GM18858 (cell line): ENCODE data around the gene TMPRSS3.

Source experiments
- ATAC-seq: cut with Tn5 transposase; IDR thresholded peaks from one replicate; pipeline ENCODE4 v1.9.1; 2021; ENCODE audit not compliant: unreplicated experiment

Gene TMPRSS3

DNA sequence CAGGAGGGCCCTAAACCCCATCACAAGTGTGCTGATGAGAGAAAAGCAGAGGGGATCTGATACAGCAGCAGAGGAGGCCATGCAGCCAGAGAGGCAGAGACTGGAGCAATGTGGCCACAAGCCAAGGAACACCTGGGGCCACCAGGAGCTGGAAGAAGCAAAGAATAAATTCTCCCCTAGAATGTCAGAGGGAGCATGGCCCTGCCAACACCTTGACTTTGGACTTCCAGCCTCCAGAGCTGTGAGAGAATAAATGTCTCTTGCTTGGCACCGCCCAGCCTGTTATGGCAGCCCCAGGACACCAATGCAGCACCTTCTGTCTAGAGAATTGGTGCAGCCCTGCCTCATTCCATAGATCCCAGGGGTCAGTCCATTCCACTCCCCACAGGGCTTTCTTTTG, 33.2 kb upstream of the TMPRSS3 start:
- ATAC-seq, result no peak

DNA sequence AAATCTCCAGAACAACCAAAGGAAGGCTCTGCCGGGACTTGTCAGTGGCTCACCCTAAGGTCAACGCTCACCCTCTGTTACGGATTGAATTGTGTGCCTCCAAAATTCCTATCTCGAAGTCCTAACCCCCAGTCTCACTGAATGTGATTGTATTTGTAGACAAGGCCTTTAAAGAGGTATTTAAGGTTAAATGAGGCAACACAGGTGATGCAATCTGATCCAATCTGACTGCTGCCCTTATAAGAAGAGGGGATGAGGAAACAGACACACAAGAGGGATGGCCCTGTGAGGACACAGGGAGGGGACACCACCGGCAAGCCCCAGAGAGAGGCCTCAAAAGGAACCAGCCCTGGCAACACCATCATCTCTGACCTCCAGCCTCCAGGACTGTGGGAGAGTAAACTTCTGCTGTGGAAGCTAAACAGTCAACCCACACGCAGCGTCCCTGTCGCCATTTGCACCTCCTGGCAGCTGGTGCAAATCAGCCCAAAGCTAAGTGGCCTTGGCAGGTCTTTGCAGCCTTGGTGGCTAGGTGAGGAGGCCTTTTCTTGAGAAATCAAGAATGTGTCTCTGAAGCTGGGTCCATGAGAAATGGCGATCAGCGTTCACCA, 32.1 kb upstream of the TMPRSS3 start:
- no peak for ATAC-seq

DNA sequence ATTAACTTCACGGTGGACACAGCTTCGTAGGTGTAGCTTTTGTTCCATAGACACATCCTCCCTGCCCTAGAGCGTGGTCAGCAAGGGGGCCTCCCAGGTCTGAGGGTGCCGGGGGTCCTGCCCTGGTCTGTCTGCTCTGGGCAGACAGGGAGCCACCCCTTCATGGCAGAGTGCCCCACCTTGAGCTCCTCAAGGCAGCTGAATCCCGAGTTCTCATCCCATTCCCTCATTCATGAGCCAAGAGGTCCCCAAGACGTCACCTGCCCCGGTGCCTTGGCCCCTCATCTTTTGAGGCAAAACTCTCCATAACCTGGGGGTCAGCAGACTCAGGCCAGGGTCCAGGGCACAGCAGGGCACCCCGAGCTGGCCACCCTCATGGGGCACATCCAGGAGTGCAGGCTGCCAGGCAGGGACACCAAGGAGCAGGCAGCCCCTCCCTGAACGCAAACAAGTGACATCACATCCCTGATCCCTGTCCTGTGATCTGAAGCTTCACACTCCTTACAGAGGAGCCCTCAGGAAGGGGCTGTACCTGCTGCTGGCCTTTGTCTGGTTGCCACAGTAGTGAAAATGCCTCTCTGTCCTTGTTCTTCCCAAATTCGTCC, 31.1 kb upstream of the TMPRSS3 start:
- no peak for ATAC-seq

DNA sequence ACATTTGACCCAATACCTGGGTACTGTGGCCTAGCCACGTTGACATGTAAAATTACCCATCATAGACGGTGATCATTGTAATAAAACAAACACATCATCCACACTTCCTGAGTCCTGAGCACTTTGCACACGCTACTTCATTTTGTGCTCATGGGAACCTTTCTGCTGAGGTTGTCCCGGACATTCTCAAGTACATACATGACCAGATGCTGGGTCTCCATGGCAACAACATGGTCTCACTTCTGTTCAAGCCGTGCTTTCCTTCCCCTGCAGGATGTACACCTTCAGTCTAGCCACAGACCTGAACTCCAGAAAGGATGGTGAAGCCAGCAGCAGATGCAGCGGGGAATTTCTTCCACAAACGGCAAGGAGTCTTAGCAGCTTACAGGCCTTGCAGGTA, 30.6 kb upstream of the TMPRSS3 start:
- ATAC-seq, result no peak

DNA sequence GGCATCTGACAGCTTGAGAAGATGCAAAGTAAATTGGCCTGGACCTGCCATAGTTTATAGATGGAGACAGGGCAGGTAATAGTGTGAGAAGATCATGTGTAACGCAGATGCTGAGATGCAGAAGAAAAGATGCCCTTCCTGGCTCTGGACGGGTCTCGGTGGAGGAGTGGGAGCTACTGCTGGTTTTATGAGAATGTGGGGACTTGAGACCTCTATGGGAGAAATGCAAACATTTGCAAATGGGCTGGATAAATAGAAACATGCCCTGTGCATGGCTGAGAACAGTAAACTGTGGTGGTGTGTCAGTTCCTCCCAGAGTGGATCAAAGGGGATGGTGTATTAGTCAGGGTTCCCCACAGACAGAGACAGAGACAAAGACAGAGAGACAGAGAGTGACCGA, 29.7 kb upstream of the TMPRSS3 start:
- no peak for ATAC-seq

DNA sequence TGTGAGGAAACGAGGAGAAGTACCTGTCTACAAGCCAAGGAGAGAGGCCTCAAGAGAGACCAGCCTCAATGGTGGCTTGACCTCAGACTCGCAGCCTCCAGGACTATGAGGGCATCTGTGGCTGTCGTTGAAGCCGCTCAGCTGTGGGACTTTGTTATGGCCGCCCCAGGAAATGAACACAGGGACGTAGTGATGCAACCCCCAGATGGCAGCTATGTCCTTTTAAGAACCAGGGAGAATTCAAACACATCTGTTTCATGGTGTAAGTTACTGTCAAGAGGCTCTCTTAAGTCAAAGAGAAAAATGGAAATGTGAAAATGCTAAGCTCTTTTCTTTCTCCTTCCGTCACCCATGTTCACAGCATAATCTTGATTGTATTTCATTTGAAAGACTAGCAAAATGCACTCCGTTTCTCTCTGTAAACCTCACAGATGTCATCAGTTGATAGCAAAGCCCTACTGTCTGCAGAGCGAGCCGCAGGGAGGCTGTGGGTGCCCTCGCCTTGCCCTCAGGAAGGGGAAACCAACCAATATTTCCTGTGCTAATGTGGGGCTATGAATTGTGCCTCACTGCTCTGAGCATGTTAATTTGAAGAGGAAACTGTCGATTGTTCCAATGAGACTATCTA, 29.2 kb upstream of the TMPRSS3 start:
- no peak for ATAC-seq

DNA sequence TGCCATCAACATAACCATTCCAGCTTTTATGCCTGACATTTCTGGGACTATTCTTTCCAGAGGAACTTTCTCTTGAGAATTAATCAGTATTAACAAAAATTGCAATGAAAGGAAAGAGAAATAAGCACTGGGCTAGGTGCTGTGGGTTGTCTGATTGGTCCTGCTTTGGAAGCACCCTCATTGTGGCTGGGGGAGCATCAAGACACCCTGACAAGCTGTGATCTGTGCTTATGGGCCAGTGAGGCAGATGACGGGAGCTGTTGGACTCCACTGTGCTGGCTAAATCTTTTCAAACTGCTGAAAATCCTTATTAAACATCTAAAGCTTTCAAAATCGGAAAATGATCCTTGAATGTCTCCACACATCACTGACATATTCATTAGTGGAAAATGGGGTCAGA, 27.8 kb upstream of the TMPRSS3 start:
- ATAC-seq, result no peak

DNA sequence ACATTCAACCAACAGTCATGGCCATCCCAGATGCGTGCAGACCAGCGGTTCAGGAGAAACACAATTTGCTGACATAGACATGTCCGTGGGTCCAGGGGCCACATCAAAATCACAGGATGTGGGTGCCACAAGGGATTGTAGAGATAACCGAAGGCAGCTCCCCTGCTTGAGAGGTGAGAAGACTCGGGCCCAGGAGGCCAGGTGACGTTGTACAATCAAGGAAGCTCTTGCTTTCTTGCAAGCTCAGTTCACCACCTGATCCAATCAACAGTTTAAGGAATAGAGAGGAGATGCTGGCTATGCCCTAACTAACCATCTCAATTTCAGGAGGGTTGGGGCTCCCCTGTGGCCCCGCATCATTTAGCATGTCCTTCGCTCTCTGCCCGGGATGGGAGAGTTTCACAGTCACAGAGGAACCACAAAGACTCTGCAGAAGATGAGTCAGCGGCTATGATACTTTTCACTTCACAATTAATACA, 27.4 kb upstream of the TMPRSS3 start:
- peak; percentile 35 for ATAC-seq

DNA sequence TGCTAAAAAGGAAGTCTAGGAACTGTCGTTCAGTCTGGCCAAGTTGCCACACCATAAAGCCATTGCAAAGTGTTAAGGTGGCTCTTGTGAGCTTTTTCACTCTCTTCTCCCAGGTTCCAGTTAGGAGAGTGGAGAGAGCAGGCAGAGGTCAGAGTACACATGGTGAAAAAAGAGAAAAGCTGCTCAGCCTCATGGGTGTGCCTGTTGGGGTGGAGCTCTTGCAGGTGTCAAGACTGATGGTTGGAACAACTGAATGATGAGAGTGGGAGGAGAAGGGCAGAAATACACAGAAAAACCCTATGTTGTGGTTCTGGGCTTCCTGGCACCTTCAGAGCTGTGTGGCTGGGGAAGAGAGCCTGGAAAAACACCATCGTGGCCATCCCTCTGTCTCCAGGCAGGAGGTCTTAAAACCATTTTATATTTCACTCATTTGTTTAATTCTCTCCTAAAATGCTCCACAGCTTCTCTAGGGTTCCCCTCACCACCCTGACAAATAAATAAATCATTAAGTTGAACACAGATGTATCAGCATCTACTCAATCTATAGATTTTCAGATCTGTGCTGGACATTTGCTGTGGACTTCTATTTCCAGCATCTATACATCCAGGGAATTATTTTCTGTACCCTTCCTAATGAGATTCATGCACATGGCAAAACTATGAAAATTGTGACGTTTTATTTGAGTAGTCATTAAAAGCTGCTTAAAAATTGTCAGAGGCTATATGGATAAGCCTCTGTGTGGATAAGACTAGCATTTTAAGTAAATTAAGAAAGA, 25.4 kb upstream of the TMPRSS3 start:
- no peak for ATAC-seq

DNA sequence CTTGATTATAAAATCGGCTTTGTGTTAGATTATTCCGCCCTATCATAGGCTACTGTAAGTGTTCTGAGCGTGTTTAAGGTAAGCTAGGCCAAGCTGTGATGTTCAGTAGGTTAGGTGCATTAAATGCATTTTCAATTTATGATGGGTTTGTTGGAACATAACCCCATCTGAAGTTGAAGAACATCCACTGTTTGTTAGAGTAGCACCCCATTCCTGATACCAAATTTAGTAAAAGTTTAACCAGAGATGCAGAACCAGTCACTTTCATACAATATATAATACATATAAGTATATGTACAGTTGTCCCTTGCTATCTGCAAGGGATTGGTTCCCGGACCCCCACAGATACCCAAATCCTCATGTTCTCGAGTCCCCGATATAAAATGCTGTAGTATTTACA, 24.0 kb upstream of the TMPRSS3 start:
- no peak for ATAC-seq

DNA sequence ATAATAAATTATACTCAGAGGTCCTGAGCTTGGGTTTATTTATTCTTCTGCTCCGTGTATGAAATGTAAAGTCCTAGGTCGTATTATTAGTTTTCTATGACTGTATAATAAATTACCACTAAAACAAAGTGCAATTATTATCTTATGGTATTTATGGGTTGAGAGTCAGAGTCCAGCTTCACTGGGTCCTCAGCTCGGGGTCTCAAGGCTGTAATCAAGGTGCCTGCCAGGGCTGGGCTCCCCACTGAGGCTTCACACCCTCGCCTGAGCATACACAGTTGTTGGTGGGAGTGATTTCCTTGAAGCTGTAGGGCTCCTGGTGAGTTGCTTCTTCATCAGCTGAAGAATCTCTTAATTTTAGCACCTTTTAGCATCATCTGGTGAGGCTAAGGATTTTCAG, 23.0 kb upstream of the TMPRSS3 start:
- no peak for ATAC-seq

DNA sequence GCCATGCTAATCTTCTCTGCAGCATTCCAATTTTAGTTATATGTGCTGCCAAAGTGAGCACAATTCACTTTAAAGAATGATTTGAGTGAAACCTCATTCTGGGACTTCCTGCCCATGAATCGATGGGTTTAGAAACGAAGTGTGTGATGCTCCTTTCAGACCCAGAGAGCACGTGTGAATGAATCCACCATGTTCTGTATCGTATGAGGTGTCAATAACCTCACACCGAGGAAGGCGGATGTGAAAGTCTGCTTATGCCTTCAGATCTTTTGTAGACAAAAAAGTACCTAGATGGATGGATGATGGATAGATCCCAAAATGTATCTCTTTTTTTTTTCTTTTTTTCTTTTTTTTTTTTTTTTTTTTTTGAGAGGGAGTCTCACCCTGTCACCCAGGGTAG, 21.7 kb upstream of the TMPRSS3 start:
- no peak for ATAC-seq

DNA sequence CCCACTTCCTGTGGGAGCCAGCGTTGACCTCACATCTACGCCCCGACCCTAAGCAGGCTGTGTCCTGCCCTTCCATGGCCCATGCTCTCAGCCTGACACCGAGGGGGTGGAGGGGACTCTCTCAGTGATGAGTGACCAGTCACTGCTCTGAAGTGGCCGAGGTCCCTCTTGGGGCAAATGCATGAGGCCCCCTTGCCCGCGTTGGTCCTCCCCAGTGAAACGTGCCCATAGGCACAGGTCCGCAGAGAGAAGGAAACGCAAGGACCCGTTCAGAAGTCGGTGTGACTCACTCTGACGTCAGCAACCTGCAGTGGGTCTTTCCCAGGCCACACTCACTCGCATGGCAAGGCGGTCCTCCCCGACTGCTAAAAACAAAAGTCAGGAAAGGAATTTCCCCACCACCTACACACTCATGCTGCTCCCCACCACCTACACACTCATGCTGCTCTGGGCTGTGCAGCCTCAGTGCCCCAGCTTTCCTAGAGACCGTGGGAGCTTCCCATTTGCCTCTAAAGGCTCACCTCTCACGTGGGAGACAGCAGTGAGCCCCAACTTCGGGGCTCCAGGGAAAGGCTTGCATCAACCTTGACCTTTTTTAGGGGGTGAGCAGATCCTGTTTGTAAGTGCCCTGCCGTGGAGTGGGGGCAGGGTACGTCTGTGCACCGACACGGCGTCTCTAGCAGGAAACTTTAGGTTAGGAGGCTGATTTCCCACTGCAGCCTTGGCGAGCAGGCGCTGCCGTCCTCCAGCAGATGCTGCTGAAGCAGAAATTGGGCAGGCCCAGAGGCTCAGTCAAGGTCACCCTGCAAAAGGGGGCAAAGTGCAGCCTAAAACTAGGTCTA, 19.3 kb upstream of the TMPRSS3 start:
- ATAC-seq, result peak; percentile 51

DNA sequence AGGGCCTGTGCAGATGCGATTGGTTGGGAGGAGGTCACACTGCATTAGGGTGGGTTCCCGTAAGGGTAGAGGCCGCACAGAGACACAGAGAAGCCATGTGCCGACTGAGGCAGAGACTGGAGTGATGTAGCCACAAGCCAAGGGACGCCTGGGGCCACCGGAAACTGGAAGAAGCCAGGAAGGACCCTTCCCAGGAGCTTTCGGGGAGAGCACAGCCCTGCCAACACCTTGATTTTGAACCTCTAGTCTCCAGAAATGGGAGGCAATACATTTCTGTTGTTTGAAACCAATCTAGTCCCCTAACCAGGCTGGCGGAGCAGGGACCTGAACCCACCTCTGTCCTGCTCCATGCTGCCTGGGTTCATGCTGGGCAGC, 18.7 kb upstream of the TMPRSS3 start:
- no peak for ATAC-seq

DNA sequence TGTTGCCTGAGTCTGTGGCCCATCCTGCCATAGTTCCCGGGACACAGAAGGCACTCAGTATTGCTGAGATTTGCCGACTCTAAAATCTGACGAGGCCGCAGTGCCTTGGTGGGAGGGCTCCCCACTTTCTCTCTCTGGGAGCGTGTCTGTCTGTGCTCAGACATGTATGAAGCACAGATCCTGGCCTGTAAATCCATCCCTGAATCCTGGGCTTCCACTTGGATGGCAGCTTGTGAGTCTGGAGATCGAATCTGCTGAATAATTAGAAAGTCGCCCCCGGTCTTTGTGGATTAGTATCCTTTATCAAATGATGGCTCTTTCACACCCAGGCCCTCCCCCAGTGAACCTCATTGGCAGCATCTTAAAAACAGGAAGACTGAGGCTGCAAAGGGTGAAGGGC, 18.2 kb upstream of the TMPRSS3 start:
- ATAC-seq, result no peak

DNA sequence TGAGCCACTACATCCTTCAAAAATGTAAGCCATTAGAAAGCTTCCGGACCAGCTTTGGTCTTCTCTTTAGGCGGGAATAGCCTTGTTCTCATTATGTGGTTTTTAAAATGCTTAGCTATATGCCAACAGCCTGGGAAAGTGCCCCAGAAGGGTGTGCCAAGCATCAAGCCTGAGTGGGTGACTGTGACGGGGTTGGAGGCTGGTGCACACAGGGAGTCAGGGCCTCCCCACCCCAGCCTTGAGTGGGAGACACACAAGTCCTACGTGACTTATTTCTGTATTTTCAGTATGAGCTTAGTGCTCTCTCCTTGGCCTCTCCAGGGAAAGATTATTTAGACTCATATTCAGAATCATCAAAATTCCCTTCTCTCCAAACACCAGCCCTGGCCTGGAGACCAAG, 17.6 kb upstream of the TMPRSS3 start:
- no peak for ATAC-seq

DNA sequence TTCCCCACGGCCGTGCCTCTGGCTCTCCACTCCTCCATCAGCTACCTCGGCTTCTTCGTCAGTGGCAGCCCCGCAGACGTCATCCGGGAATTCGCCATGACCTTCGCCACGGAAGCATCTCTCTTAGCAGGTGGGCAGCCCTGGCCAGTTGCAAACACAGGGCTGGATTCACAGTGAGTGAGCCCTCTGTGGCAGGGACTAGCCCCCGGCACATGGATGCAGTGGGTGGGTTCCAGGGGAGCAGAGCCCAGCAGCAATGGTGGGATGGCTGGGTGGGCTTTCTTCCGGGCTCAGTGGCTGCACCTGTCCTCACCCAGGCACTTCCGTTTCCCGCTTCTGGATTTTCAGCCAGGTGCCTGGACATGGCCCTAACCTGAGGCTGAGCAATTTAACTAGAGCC, 17.2 kb upstream of the TMPRSS3 start:
- ATAC-seq, result no peak

DNA sequence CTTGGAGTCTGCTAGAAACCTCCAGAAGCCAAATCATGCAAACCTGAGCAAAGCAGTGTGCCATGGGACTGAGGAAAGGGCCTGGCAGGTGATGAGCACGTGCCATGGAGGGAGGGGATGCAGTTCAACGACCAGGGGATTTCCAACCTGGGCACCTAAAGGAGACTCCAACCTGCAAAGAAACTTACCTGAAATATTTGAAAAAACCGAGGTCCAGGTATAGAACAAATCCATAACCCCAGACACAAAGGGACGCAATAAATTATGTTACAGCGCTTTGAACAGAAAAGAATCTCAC, 16.7 kb upstream of the TMPRSS3 start:
- no peak for ATAC-seq

DNA sequence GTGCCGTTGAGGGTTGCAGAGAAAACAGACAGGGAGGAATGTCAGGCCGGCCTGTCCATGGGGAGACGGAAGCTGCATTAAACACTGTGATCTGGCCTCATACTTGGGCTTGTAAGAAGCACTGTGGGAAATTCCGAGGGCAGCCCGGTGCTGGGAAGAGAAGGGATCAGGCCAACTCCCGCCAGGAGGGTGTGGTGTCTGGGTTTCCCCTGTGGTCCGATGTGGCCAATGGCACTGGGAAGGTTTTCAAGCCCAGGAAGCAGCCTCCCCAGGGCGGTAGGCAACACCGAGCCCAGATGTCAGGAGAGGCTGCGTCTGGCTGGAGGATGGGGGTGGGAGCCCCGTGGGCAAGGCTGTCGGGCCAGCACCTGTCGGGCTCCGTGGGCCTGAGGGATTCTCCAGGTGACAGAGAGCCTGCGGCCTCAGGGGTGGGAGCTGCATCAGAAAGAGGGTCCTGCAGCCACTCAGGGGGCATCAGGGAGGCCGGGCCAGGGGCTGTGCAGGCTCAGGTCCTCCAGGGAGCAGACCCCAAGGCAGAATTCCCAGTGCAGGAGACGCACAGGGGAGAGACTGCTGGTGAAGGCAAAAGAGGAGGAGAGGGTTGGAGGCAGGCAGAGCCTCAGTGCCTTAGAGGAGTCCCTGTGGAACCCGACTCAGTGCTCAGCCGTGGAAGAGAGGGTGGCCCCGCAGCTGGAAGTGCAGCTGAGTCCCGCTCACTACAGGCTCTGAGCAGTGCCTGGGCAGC, 16.2 kb upstream of the TMPRSS3 start:
- no peak for ATAC-seq

DNA sequence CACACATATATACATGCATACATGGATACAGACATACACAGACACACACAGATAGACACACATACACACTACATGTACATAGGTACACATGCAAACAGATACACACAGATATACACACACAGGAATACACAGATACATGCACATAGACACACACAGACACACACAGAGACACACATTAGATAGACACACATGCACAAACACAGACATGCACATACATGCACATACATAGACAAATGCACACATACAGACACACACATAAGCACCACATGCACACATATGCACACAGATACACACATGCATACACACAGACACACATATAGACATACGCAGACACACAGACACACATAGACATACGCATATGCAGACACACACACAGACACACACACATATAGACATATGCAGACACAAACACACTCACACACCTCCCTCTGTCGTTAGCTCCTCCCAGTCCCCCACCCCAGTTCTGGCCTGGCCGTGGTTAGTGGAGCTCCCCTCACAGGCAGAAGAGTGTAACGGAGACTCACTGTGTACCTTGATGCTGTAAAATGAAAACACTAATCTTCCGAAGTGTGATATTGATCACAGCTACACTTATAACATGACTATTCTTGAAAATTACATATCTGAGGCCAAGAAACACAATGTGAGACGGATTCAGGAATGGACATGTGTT, 15.5 kb upstream of the TMPRSS3 start:
- no peak for ATAC-seq
